ENCODE results near the gene ETS1.

The ETS1 gene

DNA sequence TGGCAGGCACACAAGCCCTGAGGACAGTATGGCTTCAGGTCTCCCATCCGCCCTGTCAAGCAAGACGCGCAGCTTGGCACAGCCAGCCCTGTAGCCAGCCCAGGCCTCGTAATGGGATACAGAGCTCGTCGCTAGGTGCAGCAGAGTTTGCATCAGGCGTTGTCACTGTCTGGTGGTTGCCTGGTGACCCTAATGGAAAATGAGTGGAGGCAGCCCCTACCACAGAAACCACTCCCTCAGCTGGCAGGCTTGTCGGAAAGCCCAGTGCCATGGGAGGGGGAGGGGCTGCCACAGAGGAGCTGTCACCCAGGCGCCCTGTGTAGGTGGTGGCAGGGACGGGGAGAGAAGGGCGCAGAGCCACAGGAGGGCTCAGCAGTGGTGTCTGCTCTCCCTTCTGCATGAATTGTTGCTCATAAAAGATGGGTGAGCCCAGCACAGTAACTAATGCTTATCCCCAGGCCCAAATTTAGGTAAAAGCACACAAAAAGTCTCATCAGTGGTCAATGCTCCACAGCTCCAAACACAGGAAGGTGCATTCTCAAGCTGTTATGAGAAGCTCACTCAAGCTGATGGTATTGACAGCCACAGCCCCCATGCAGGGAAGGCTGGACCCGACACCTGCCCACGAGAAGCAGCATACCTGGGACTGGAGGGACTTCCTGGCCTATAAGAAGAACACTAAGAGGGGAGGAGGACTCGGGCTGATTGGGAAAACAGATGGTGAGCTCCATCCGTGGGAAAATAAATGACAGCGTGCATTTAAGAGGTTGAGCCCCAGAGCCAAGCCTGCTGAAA, 164.6 kb downstream of the ETS1 start:
- no peak for DNase-seq (ENCODE audit: low read depth)
- TF ChIP-seq, protein P1, sequence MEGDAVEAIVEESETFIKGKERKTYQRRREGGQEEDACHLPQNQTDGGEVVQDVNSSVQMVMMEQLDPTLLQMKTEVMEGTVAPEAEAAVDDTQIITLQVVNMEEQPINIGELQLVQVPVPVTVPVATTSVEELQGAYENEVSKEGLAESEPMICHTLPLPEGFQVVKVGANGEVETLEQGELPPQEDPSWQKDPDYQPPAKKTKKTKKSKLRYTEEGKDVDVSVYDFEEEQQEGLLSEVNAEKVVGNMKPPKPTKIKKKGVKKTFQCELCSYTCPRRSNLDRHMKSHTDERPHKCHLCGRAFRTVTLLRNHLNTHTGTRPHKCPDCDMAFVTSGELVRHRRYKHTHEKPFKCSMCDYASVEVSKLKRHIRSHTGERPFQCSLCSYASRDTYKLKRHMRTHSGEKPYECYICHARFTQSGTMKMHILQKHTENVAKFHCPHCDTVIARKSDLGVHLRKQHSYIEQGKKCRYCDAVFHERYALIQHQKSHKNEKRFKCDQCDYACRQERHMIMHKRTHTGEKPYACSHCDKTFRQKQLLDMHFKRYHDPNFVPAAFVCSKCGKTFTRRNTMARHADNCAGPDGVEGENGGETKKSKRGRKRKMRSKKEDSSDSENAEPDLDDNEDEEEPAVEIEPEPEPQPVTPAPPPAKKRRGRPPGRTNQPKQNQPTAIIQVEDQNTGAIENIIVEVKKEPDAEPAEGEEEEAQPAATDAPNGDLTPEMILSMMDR (IDR thresholded peaks at IDR 0.05; ENCODE audit: low read depth, low read length, missing control alignments), result no peak
- no peak overlapping the region for H3K4me3 ChIP-seq (ENCODE audit: low read depth, low read length)
- in situ Hi-C loops (cut with HindIII; ENCODE audit: low sequenced_read_pairs), result no loop called here

DNA sequence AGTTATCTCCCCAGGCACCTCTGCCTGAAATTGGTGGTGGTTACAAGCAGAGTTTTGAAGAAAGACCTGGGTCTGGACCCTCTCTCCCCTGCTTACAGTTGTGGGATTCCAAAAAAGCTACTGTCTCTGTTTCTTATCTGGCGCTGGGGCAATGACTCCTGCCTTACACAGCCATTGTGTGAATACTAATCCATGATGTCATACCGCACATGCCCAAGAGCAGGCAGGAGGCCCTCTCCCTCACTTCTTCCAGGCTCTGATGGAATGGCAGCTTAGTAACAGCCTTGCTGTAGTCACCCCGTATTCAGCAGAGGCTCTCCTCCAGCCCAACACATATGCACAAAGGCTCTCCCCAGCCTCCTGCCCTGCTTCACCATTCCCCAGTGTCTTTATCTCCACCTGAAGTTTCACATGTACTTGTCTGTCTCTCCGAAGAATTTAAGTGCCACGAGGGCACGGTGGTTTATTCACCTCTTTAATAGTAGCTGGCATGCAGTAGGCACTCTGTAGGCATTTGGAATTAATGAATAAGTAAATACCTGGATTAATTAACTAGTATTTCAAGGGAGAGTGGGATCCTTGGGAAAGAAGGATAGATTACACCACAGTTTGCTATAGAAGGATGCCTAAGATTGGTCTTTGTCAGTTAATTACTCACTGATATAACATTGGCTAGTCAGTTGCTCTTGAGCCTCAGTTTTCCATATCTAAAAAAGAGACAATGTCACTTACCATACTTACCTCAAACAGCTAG, 165.6 kb downstream of the ETS1 start:
- TF ChIP-seq, protein P1 (IDR thresholded peaks at IDR 0.05; ENCODE audit: low read depth, low read length, missing control alignments), result no peak
- in situ Hi-C loops (cut with HindIII; ENCODE audit: low sequenced_read_pairs), result no loop called here
- H3K4me3 ChIP-seq (ENCODE audit: low read depth, low read length), result no peak overlapping the region
- DNase-seq (ENCODE audit: low read depth), result no peak

DNA sequence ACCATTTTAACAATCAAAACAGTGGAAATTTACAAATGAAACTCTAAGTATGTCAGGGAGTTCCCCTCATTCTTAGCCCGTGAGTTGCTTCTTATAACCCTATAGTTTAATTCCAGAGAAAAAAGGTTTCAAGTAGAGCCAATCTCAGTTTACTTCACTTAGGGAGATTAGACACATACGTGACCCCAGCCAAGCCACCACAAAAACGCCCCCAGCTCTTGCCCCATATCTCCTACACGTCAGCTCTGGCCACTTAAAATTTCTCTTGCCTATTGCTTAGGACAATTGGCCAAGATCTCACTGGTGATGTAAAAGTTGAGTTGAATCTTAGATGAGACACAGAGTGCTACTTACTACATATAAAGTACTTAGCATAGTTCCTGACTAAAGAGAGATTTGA, 166.4 kb downstream of the ETS1 start:
- in situ Hi-C loops (cut with HindIII; ENCODE audit: low sequenced_read_pairs), result no loop called here
- no peak overlapping the region for H3K4me3 ChIP-seq (ENCODE audit: low read depth, low read length)
- no peak for DNase-seq (ENCODE audit: low read depth)
- TF ChIP-seq, protein P1 (IDR thresholded peaks at IDR 0.05; ENCODE audit: low read depth, low read length, missing control alignments), result no peak

DNA sequence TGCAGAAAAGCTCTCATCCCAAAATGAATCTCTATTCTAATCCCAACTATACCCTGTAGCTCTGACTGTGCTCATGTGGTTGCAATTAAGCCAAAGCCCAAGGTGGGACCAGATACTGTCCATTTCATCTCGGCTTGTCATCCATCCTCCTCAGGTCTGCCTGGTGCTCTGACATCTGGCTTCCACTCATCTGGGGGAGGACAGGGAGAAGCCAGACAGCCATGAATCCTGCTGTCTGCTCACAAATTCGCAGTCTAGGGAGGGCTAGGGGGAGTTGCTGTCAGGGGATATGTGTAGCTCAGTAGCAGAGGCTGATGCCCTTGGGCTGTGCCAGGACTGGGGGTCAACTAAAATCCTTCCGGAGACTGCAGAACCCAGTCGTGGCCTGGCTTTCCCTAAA, 167.1 kb downstream of the ETS1 start:
- TF ChIP-seq, protein P1 (IDR thresholded peaks at IDR 0.05; ENCODE audit: low read depth, low read length, missing control alignments), result no peak
- H3K4me3 ChIP-seq (ENCODE audit: low read depth, low read length), result no peak overlapping the region
- in situ Hi-C loops (cut with HindIII; ENCODE audit: low sequenced_read_pairs), result no loop called here
- no peak for DNase-seq (ENCODE audit: low read depth)

DNA sequence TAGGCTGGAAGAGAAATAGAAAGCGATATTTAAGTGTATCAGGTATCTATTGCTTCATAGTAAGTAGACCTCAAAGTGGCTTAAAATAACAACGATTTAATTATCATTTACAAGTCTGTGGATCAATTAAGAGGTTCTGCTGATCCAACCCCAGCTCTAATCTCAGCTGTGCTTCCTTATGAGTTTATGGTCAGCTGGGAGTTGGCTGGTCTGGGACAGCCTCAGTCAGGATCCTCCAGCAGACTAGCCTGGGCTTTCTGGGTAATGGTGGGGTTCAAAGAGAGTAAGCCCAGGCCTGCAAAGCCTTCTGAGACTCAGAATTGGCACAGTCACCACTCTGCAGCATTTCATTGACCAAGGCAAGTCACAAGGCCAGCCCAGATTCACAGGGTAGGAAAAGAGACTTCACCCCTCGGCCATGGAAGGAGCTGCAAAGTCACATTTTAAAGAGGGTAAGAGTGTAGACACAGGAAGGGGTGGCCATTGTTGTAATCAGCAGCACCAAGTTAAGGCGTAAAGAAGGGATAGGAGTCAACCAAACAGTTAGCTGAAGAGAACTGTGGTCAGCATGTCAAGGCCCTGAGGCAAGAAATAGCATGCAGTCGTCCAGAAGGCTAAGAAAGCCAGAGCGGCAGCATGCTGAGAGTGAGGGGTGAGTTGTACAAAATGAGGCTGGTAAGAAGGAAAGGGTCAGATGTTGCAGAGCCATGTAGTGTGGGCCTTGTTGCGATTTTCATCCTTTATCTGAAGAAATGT, 168.2 kb downstream of the ETS1 start:
- TF ChIP-seq, protein P1 (IDR thresholded peaks at IDR 0.05; ENCODE audit: low read depth, low read length, missing control alignments), result no peak
- in situ Hi-C loops (cut with HindIII; ENCODE audit: low sequenced_read_pairs), result loop anchor here (5.0 kb wide), 1 partner anchor 43 kb away; no protein-coding TSS in a partner anchor
- no peak overlapping the region for H3K4me3 ChIP-seq (ENCODE audit: low read depth, low read length)
- no peak for DNase-seq (ENCODE audit: low read depth)

DNA sequence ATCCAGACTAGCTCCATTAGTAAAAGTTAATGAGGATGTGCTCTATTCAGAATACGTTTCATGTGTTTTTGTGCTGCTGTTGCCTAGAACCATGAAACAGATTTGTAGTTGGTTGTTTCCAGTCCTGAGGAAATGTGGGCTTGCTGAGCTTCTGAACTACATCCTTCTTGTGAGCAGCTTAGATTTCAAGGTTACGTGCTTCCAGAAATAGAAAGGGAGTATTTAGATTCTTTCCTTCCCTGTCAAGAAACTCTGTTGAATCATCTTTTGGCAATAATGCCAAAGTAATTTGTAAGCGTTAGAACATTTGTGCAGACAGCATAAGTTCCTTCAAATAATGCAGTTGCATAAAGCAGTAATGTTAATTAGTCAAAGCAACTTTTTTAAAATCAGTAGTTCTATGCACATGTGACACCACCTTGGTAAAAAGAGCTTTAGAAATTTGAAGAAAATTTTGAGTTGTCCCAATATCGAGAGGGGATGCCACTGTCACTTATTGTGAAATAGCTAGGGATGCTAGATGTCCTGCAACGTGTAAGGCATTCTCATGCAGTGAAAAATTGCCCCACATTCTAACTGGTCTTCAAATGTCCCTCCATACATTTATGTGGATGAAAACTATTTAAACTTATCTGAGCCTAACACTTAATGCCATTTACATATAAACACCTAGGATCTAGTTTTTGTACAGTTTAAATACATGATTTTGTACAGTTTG, 169.6 kb downstream of the ETS1 start:
- H3K4me3 ChIP-seq (ENCODE audit: low read depth, low read length), result no peak overlapping the region
- TF ChIP-seq, protein P1 (IDR thresholded peaks at IDR 0.05; ENCODE audit: low read depth, low read length, missing control alignments), result no peak
- in situ Hi-C loops (cut with HindIII; ENCODE audit: low sequenced_read_pairs), result loop anchor here (5.0 kb wide), 1 partner anchor 45 kb away; no protein-coding TSS in a partner anchor
- peak; percentile 37 for DNase-seq (ENCODE audit: low read depth)
